ENCODE data around the gene COMMD7. TPM values are rescaled to one million over a fixed set of nuclear protein-coding genes. Genes with fewer than 3 reads are reported as not detected.
A peak's percentile ranks its signal among the peaks of the same experiment; 100 is the strongest.

COMMD7 gene
- total and polyA plus RNA-seq, 9 of the 15 experiments (the other 6 are each of a cell fraction or from before 2014, with no cell fraction given): 11.9 to 69.1 (median 34.7) TPM

GRCh38 chr20:32685541-32686529 is 57.4 kb downstream of the COMMD7 start (continued):
- TF ChIP-seq ZNF165 (CRISPR knock-in tag; IDR thresholded peaks at IDR 0.05; ENCODE audit: borderline replicate concordance): no peak
- TF ChIP-seq ZNF449 (CRISPR knock-in tag; IDR thresholded peaks at IDR 0.05): no peak
- no peak for TF ChIP-seq HOXB6 (CRISPR knock-in tag; IDR thresholded peaks at IDR 0.05; ENCODE audit: borderline replicate concordance)
- TF ChIP-seq ADNP (tag; IDR thresholded peaks at IDR 0.05): no peak
- TF ChIP-seq BRD4 (IDR thresholded peaks at IDR 0.05): no peak
- TF ChIP-seq MECOM (CRISPR knock-in tag; IDR thresholded peaks at IDR 0.05): no peak
- TF ChIP-seq LCOR (CRISPR knock-in tag; IDR thresholded peaks at IDR 0.05): no peak
- TF ChIP-seq DDX20 (tag; IDR thresholded peaks at IDR 0.05; ENCODE audit: low read depth): no peak
- no peak for TF ChIP-seq ELK3 (CRISPR knock-in tag; IDR thresholded peaks at IDR 0.05)
- TF ChIP-seq HDGF (IDR thresholded peaks at IDR 0.05): no peak
- no peak for TF ChIP-seq SIN3A (IDR thresholded peaks at IDR 0.05; ENCODE audit: borderline replicate concordance in 2 of 2, control insufficient read depth in 1 of 2, low read depth in 2 of 2, low read length in 2 of 2)
- TF ChIP-seq CREB5 (CRISPR knock-in tag; IDR thresholded peaks at IDR 0.05): no peak
- peak; percentile 59; the same call in 1 of the 2 replicates for TF ChIP-seq SPI1 (IDR thresholded peaks at IDR 0.05; ENCODE audit: borderline replicate concordance, low read depth, low read length)
- TF ChIP-seq ETS2 (tag; IDR thresholded peaks at IDR 0.05; ENCODE audit: borderline replicate concordance, poor library complexity, severe bottlenecking): no peak
- no peak for TF ChIP-seq SRSF1 (IDR thresholded peaks at IDR 0.05; ENCODE audit: low read depth, low read length)
- TF ChIP-seq NFIX (CRISPR knock-in tag; IDR thresholded peaks at IDR 0.05; ENCODE audit: low read depth): no peak
- TF ChIP-seq MNT (conservative IDR thresholded peaks at IDR 0.05): no peak
- no peak for TF ChIP-seq ZNF12 (CRISPR knock-in tag; IDR thresholded peaks at IDR 0.05)
- TF ChIP-seq ARHGAP35 (IDR thresholded peaks at IDR 0.05; ENCODE audit: partially characterized antibody): no peak
- TF ChIP-seq NFXL1 (CRISPR knock-in tag; IDR thresholded peaks at IDR 0.05): no peak
